GM19455 (cell line): ENCODE results near the gene OR10G3.
"Not testable (repeated sequence)": the region's sequence is repeated elsewhere in the genome, so short reads cannot be mapped to it uniquely, and the experiment has no call there.

Experiments used
- ATAC-seq: cut with Tn5 transposase; IDR thresholded peaks from one replicate; pipeline ENCODE4 v1.9.1; 2021; ENCODE audit not compliant: unreplicated experiment

OR10G3 gene

GRCh38 chr14:21579976-21580375, at the start of gene OR10G3:
TSS of gene OR10G3 (minus strand) at chr14:21580076. CDS start at chr14:21570744, 9,332 bp downstream.
- ATAC-seq, result no peak

- no peak for ATAC-seq
Observed at GRCh38 chr14:21626491-21627230, 46.8 kb upstream of the OR10G3 start.

- no peak for ATAC-seq
Observed at GRCh38 chr14:21617614-21618013, 37.7 kb upstream of the OR10G3 start.

GRCh38 chr14:21614240-21614639, 34.4 kb upstream of the OR10G3 start:
- ATAC-seq, result no peak

GRCh38 chr14:21612324-21612723, 32.4 kb upstream of the OR10G3 start:
- ATAC-seq, result no peak

GRCh38 chr14:21602181-21602580, 22.3 kb upstream of the OR10G3 start:
- not testable (repeated sequence) for ATAC-seq

- no peak for ATAC-seq
Observed at GRCh38 chr14:21589317-21589716, 9.4 kb upstream of the OR10G3 start.

- no peak for ATAC-seq
Observed at GRCh38 chr14:21575661-21576060, 4.2 kb downstream of the OR10G3 start.

GRCh38 chr14:21572604-21573003, 7.3 kb downstream of the OR10G3 start:
- no peak for ATAC-seq

GRCh38 chr14:21558703-21559170, 21.1 kb downstream of the OR10G3 start:
- ATAC-seq, result no peak

- no peak for ATAC-seq
Observed at GRCh38 chr14:21557084-21557901, 22.6 kb downstream of the OR10G3 start.

- ATAC-seq, result no peak
Observed at GRCh38 chr14:21556378-21557083, 23.3 kb downstream of the OR10G3 start.

- ATAC-seq, result no peak
Observed at GRCh38 chr14:21553266-21553665, 26.6 kb downstream of the OR10G3 start.

- not testable (repeated sequence) for ATAC-seq
Observed at GRCh38 chr14:21544588-21544987, 35.3 kb downstream of the OR10G3 start.

- no peak for ATAC-seq
Observed at GRCh38 chr14:21543963-21544362, 35.9 kb downstream of the OR10G3 start.

GRCh38 chr14:21543521-21543960, 36.3 kb downstream of the OR10G3 start:
- no peak for ATAC-seq

- no peak for ATAC-seq
Observed at GRCh38 chr14:21541413-21542074, 38.3 kb downstream of the OR10G3 start.

GRCh38 chr14:21539189-21539940, 40.5 kb downstream of the OR10G3 start:
- no peak for ATAC-seq

GRCh38 chr14:21537090-21537424, 42.8 kb downstream of the OR10G3 start:
- no peak for ATAC-seq

GRCh38 chr14:21536418-21537089, 43.3 kb downstream of the OR10G3 start:
- no peak for ATAC-seq
